SIG-M5 (cell line): ENCODE data around the gene ZNF618.

Experiments used
- DNase-seq: peaks from one replicate; lab custom pipeline; 2025; lab: John Stamatoyannopoulos, UW

Gene ZNF618

DNA sequence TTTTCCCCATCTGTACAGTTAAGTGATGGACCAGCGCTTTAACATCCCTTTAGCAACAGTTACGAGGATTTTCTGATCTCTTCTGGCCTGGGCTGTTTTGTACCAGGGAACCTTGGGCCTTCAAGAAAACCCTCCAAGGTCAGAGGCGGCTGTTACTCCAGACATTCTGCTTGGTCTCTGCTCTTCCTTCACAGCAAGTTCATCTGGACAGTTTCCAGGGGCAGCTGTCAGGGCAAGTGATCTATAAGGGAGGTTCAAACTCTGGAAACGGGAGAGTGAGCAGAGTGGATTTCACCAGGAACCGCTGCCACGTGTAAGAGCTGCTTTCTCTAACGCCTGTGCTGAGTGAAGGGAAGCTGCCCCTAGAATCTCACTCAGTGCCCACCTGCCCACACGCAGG is 36.7 kb downstream of the ZNF618 start:
- DNase-seq = no peak

DNA sequence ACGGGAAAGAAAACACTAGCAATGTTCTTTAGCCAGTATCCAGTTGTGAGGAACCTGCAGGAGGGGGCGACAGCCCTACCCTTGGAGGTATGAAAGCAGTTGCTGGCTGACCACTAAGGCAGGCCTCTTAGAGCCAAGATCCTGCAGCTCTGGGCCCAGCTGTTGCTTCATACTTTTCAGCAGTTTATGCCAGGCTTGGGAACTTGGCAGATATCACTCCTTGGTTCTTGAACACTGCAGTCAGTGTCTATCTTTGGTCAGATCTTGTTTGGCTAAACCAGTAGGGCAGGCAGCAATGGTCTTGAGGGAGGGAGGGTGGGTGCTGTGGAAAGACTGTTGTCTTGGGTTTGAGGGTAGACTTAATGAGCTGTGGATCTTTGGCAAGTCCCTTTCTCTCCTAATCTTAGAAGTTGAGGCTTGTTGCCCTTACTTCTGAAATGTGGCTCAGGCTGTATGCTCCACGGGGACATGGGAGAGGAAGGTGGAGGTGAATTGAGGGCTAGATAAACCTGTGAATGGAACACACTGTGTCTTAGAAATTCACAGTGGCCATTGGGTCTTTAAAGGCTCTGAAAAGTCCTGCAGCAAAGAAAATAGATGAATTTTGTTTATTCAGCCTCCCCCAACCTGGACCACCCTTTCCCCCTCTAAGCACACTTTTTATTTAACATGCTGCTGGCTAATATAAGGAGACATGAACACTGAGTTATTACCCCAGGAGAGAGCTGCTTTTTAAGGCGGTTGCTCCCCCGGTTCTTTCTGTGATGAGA is 37.5 kb downstream of the ZNF618 start:
- DNase-seq = no peak

DNA sequence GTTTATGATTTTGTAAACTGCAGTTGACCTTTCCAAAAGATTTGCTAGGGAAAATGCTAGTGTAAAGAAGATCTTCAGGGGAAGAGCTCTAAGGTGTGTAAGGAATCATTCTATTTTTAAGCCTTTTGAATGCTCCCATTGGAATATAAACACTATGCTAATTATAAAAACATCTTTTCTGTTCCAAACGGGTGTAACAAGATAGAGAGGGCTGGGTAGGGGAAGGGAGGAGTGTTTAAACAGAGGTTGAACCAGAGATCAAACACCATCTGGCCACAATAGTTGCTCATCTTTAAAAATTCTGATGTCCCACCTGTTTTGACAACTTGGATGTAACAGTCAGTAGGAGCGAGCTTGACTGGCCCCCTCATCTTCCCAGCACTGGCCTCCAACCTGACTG is 38.4 kb downstream of the ZNF618 start:
- DNase-seq = no peak

DNA sequence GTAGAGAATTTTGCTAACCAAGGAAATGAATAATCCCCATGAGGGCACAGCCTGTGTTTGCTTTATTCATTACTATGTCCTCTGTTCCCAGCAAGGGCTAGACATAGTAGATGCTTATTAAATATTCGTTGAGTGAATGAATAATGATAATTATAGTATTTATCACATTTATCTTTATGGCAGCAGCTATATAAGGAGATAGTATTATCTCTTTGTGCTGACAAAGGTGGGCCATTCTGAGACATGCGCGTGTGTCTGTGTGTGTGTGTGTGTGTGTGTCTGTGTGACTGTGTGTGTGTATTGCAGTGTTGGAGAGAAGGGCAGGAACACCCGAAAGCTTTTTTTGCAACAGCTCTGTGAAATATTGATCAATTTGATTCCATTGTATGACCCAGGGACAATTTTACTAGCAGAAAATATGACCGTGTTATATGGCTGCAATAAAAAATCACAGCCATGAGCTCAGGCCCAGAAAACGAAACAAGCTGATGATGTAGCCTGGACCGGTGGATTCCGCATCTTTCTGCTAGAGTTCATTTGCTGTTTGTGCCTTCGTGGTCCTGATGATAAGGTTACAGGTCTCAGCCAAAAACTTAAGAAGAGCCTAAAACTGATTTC is 39.8 kb downstream of the ZNF618 start:
- no peak for DNase-seq

DNA sequence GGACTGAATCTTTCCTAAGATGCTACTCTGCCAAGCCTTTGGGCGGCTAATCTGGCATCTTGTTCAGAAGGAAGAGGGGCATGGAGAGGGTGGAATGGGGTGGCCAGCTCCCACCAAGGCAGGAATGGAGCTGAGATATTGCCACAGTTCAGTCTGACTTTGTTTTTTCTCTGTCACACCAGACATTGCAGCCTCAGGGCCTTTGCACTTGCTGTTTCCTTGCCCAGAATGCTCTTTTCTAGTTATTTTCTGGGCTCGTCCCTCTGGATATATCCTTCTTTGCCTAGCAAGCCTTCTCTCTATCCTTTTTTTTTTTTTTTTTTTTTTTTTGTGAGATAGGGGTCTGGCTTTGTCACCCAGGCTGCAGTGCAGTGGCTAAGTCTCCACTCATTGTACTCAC is 40.8 kb downstream of the ZNF618 start:
- no peak for DNase-seq

DNA sequence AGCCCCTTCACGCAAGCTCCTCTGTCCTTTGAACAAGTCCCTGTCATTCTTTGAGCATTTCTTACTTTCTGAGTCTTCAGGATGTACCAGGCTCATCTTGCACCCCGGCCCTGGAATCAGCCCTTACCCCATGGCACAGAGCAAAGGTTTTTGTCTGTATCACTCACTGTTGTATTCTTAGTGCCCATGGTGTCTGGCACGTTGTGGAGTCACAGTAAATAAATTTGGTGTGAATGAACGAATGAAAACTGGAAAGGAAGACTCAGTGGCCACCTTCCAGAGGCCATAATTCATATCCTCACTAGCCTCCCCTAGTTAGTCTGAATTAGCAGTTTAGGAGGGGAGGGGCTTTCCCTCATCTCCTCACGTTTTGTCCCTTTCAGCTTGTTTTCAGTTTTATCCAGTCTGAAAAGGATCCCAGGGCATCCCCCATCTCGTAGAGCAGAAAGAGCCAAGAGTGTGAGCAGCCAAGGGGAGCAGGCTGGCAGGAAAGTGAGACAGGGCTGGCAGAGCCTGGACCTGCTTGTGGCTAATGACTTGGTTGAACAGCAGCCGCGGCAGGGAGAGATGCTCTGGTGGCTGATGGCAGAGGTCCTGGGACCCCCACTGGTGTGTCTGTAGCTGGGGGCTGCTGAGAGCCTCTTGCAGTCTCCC is 42.7 kb downstream of the ZNF618 start:
- DNase-seq = no peak

DNA sequence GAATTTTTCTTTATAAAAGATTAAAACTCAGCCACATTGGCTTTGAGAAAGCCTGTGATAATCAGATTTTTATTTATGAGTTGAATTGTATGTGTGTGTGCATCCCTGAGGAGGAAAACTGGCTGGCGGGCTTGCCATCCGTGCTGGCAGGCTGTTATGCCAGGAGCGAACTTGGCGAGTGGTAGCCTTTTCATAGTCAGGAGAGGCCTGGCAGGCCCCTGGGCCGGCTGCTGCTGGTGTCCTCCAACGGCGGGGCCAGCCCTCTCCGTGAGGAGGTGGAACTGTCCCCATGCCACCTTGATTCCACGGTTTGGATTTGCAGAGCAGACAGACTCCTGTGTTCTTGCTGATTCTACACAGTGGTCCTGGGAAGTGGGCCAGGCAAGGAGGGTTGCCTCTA is 43.3 kb downstream of the ZNF618 start:
- DNase-seq = no peak

DNA sequence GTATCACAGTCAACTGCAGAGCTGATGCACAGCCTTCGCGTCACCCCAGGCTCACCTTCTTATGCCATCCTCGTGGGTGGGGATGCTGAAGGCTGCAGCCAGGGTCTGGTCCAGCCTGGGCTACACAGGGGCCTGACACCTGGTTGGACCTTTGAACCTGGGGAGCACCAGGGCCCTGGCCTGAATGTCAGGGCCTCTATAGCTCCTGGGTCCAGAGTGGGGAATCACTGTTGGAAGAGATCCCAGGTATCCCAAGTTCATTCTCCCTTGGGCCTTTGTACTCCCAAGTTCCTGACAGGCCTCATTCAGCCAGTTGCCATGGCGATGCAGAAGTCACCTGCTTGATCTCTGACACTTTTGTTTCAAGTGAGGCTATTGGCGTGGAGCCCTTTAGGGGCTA is 43.8 kb downstream of the ZNF618 start:
- no peak for DNase-seq

DNA sequence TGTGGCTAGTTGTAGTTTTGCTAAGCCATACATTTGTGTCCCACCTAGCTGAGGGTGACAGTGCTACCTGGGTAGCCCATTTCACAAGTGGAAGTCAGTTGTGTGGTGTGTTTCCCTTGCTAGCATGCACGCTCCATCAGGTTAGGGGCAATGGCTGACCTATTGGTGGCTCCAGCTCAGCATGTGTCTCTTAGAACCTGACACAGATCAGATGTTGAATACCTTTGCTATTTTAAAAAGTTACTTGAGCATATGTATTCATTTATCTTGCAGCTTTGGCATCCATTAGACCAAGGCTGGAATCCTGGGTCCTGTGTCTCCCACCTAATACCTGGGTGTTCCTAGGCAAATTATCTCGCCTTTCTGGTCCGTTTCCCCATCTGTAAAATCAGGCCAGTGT is 44.8 kb downstream of the ZNF618 start:
- DNase-seq = no peak

DNA sequence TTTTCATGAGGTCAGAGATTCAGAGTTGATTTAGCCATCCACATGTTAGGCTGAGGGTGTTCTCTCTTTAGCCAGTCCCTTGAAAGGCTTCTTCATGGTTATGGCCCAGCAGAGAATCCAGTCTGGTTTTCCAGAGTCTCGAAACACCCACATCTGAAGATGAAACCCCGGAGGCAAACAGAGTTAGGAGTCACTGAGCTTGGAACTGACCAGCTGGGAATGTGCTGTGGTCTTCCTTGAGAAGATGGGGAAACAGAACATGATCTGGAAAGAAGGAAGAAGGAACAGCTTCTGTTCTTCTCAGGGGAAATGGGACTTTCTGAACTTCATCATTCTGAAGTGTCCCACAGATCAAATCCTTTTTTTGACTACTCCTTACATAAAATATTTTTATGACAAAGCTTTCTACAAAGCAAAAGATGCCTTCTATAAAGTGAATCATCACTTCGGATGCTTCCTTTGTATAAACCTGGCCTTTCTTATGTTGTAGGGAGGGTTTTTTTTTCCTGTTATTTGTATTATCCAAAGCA is 45.4 kb downstream of the ZNF618 start:
- no peak for DNase-seq

DNA sequence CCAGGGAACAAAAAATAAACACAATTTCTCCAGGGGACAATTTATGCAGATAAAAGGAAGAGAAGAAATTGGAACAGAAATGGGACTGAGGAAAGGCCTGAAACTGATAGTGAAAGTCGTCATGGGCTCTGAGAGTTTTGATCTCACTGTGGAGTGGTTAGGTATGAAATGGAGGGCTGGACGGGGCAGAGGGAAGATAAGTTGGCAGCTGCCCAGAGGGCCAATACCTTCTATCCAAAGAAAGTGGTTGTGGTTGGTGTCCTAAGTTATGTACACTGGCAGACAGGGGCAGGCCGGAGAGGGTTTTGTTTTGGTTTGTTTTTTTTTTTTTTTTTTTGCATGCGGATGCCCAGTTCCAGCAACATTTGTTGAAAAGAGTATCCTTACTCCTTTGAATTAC is 46.1 kb downstream of the ZNF618 start:
- DNase-seq = no peak

DNA sequence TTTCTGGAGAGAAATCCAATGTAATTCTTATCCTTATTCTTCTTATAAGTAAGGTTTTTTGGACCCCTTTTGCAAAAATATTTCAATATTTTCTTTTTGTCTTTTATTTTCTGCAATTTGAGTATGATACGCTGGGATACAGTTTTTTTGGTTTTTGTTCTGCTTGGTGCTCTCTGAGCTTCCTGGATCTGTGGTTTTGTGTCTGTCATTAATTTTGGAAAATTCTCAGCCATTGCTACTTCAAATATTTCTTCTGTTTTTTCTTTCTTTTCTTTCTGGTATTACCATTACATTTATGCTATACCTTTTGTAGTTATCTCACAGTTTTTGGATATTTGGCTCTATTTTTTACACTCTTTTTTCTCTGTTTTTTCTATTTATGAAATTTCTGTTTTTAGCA is 50.1 kb downstream of the ZNF618 start:
- DNase-seq = no peak

DNA sequence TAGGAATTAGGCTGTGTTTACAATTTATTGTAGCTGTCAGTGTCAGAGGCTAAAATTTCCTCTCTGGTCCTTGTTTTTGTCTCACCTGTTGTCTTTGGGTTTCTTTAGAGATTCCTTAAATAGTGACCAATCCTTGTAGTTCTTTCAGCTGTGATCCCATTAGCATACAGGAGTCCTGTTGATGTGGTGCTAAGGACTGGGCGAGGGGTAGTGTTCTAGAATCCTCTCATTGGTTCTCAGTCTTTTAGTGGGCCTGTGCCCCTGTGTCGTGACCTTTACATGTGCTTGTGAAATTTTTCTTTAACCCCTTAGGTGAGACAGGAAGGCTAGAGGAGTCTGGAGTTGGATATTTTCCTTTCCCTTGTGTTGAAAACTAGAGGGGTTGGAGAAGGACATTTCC is 51.2 kb downstream of the ZNF618 start:
- no peak for DNase-seq

DNA sequence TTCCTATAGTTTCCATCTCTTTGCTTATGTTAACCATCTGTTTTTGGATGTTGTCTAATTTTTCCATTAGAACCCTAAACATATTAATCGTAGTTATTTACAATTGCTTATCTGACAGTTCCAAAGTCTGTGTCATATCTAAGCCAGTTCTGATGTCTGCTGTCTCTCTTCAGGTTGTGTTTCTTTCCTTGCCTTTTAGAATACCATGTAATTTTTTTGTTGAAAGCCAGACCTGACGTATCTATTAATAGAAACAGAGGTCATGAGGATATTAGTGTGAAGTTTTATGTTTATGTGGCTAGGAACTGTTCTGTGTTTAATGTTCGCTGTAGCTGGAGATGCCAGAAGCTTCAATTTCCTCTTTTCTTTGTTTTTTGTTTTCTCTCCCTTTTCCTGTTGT is 52.2 kb downstream of the ZNF618 start:
- no peak for DNase-seq

DNA sequence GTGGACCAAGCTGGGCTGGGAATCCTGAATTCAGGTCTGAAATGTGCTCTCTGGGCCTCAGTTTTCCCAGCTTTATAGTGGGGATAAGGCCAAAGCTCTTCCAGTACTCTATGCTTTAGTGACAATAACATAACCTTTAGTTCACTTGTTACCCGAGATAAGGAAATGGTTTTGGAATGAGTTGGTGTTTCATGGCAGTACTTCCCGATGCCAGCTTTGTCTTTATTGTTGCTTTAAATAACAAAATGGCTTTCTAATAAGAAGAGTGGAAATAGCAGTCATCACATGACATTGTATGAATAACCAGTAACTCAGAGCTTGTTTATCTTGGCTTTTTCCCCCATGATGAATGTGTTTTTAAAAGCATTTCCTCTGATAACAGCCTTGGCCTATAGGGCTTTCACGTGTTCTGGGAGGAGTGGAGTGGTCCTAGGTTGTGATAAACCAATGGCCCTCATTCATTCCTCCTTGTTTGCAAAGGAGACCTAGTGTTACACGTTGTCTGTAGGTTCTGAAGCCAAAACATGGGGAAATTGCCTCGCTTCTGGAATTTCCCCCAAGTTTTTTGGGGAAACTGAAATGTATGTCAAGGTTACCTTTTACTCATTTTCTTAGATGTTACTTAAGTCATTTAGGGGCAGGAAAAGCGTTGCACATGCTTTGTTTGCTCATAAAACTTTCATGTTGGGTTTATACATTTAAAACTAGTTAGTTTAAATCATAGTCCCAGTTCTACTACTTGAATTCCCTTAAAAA is 53.7 kb downstream of the ZNF618 start:
- DNase-seq = no peak

DNA sequence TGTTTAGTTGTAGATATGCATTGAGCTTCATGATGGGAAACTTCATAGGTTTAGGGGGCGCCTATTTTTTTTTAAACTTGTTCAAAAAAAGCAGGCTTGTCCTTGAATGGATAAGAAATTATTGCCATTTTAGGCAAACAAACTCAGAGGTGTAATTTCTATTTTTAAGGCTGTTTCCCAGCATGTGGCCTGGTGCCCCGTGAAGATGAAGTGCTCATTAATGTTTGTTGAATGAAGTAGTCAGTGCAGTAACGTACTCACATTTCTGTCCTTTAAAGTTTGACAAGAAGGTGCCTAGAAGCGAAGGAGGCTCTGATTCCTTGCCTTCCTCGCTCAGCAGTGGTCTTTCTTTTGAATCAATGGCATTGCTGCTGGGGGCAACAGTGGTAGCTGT is 54.3 kb downstream of the ZNF618 start:
- DNase-seq = no peak

DNA sequence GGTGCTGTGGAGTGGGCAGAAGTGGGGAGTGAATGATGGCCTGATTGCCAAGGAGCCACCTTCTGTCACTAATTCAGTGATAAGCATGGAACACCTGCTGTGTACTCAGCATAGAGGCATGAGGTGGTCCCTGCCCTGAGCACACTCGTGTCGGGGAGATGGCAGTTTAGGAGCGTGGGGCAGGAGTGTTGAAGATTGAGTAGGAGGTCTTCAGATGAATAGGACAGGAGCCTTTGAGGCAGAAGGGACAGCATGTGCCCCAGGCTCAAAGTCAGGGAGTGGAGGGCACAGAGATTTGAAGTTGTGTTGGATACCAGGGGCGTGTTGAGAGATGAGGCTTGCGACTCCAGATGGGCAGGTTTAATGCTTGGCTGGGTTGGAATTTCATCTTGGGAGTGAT is 55.0 kb downstream of the ZNF618 start:
- no peak for DNase-seq

DNA sequence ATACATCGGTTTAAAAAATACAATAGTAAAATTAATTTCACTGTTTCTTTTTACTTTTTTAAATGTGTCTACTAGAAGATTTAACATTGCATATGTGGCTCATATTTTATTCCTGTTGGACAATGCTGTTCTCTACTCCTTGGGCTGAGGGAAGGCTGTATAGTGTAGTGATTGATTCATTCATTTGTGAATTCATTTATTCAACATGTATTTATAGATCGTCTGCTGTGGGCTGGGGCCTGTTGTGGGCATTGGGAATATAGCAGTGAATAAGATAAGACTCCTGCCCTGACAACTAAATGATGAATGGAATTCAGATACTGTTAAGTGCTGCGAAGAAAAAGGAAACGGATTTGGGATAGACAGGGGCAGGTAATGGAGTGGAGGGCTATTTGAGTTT is 55.7 kb downstream of the ZNF618 start:
- no peak for DNase-seq

DNA sequence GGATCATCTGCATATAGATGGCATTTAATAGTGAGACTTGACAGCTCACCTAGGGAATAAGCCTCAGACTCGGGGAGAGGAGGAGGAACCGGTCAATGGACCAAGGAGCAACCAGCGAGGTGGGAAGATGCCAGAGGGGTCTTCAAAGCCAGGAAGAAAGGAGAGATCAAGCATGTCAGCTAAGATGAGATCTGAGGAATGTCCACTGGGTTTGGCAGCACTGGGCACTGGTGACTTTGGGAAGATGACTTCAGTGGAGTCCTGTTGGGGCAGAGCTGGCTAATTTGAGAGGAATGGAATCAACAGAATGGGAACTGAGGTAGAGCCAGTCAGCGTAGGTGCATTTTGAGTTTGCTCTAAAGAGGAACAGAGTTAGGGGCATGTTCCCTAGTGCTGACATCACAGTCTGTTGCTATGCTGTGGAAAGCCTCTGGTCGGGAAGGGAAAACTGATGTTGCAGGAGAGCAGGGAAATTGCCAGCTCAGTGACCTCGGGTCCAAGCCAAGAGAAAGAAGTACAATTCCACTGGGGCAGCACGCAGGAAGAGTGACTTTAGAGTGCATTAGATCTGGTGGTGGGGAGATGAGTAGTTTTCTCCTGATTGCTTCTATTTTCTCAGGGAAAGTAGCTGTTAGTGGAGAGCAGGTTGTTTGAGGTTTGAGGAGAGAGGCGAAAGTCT is 56.9 kb downstream of the ZNF618 start:
- no peak for DNase-seq

DNA sequence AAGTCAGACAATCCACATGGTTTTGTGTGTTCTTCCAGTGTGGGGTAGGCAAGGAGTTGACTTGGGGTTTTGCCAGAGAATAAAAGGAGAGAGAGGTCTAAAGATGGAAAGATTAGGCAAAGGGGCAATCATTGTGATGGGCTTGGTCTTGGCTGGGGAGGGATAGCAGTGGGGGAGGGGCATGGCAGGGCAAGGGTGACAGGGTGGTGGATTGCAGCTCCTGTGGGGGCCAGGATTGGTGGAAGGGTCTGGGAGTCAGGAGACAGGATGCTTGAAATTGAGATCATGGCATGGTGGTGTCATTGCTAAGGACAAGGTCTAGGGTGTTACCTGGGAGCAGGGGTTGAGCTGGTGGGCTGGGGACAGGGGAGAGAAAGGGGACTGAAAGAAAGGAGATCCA is 57.6 kb downstream of the ZNF618 start:
- no peak for DNase-seq

DNA sequence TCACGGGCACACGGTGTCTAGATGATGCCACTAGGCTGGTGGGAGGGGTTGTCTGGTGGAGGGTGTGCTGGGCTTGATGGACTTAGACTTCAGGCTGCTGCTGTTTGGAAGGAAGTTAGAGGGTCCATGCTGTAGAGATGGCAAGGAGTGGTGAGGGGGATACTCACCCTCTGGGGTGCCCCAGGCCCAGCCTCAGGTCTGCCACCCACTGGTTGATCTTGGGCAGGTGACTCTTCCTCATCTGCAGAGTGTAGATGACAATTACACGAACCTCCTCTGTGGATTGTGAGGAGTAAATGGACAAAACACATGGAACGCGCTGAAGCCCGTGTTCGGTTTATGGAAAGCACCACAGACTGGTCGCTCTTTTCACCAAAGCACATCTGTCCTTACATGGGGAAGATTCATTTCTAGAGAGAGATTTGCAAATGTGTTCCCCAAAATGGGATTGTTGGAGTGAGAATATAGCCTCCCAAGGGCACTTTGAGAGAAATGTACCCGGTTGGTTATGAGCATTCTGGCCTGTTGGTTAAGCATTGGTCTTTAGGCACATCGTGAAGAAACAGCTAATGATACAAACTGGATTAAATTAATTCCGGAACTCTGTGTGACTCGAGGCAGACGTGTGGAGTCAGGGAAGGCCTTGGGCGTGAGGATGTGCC is 58.2 kb downstream of the ZNF618 start:
- DNase-seq = no peak
